K562 (cell line): ENCODE data around the gene GALM. TPM values are rescaled to one million over a fixed set of nuclear protein-coding genes. Genes with fewer than 3 reads are reported as not detected.
A peak's percentile ranks its signal among the peaks of the same experiment; 100 is the strongest.

Source experiments
- ATF4 ChIP-seq: fragments of 450-650 bp; formaldehyde crosslinking; IDR thresholded peaks from 2 replicates; pipeline ENCODE4 v1.4.0; 2022; ENCODE audit warnings: mild to moderate bottlenecking, moderate library complexity
- CCAR2 ChIP-seq: fragments of 200-400 bp; formaldehyde crosslinking; IDR thresholded peaks from 2 replicates; pipeline ENCODE4 v1.6.1; 2017; ENCODE audit warnings: mild to moderate bottlenecking, low read depth, low read length
- E2F6 ChIP-seq, 2 experiments: IDR thresholded peaks; 2 replicates each; pipeline ENCODE4 v1.6.1; 2011; ENCODE audit warnings: borderline replicate concordance in 1 of 2, control low read depth in 1 of 2, low read depth in 1 of 2, low read length in 1 of 2, mild to moderate bottlenecking in 1 of 2, mixed read lengths in 1 of 2, moderate library complexity in 1 of 2; ENCODE audit not compliant: insufficient read depth in 1 of 2, insufficient read length in 1 of 2, poor library complexity in 1 of 2, severe bottlenecking in 1 of 2; ENCODE audit errors: extremely low read depth in 1 of 2
- EWSR1 ChIP-seq: fragments of 450-650 bp; IDR thresholded peaks from 2 replicates; pipeline ENCODE4 v1.6.1; 2018; ENCODE audit warnings: borderline replicate concordance, mild to moderate bottlenecking, low read depth, moderate library complexity; ENCODE audit not compliant: partially characterized antibody
- FOSL1 ChIP-seq: fragments of 200-800 bp; sonication (Bioruptor generic); conservative IDR thresholded peaks from 2 replicates; pipeline ENCODE4 v1.6.1; 2016; ENCODE audit warnings: missing genetic modification characterization, missing compliant biosample characterization
- JUN ChIP-seq, 2 experiments: sonication (generic) in 1 of 2; formaldehyde crosslinking in 1 of 2; IDR thresholded peaks; 2 replicates each; pipeline versions ENCODE4 v1.6.1 to v1.8.0; 2012 to 2022; ENCODE audit warnings: borderline replicate concordance in 2 of 2, mild to moderate bottlenecking in 2 of 2, improper control_type of control experiment in 1 of 2, low read depth in 1 of 2, low read length in 1 of 2, missing genetic modification reagents in 1 of 2
- NKRF ChIP-seq: fragments of 450-650 bp; IDR thresholded peaks from 2 replicates; pipeline ENCODE4 v1.6.1; 2016; ENCODE audit warnings: borderline replicate concordance
- PHF21A ChIP-seq: fragments of 450-650 bp; IDR thresholded peaks from 2 replicates; pipeline ENCODE4 v1.6.1; 2017; ENCODE audit warnings: low read depth, borderline replicate concordance
- RBM15 ChIP-seq: fragments of 200-400 bp; formaldehyde crosslinking; IDR thresholded peaks from 2 replicates; pipeline ENCODE4 v1.6.1; 2018; ENCODE audit warnings: mild to moderate bottlenecking, low read length, moderate library complexity; ENCODE audit not compliant: insufficient read depth
- SMC3 ChIP-seq: conservative IDR thresholded peaks from 2 replicates; pipeline ENCODE4 v1.6.1; 2011; ENCODE audit warnings: low read depth, low read length, improper control_type of control experiment; ENCODE audit not compliant: insufficient read depth
- SNAPC5 ChIP-seq: fragments of 250-450 bp; sonication (Bioruptor Pico); IDR thresholded peaks from 2 replicates; pipeline ENCODE4 v1.8.0; 2021; ENCODE audit warnings: moderate library complexity, mild to moderate bottlenecking, inconsistent platforms
- ZBTB5 ChIP-seq: fragments of 450-650 bp; IDR thresholded peaks from 2 replicates; pipeline ENCODE4 v1.6.1; 2017; ENCODE audit warnings: antibody characterized with exemption
- ZBTB7A ChIP-seq: IDR thresholded peaks from 2 replicates; pipeline ENCODE4 v1.6.1; 2011; ENCODE audit warnings: low read depth, mild to moderate bottlenecking, low read length, moderate library complexity, borderline replicate concordance; ENCODE audit not compliant: control insufficient read depth
- ZBTB8A ChIP-seq: fragments of 450-650 bp; IDR thresholded peaks from 2 replicates; pipeline ENCODE4 v1.6.1; 2018; ENCODE audit warnings: mild to moderate bottlenecking, moderate library complexity; ENCODE audit not compliant: partially characterized antibody
- ZNF133 ChIP-seq: fragments of 250-450 bp; sonication (Bioruptor Pico); IDR thresholded peaks from 2 replicates; pipeline ENCODE4 v1.4.0; 2020; ENCODE audit warnings: mild to moderate bottlenecking
- ZNF707 ChIP-seq: fragments of 250-450 bp; sonication (Bioruptor Pico); conservative IDR thresholded peaks from 2 replicates; pipeline ENCODE4 v1.8.0; 2022; ENCODE audit warnings: inconsistent platforms, mild to moderate bottlenecking, moderate library complexity
- ZNF740 ChIP-seq, 3 experiments: fragments of 200-800 bp in 1 of 3; sonication (Bioruptor generic) in 1 of 3; sonication (generic) in 1 of 3; formaldehyde crosslinking in 1 of 3; IDR thresholded peaks; 2 replicates each; pipeline versions ENCODE4 v1.6.1 to v1.8.0; 2016 to 2022; ENCODE audit warnings: mild to moderate bottlenecking in 2 of 3, missing compliant biosample characterization in 2 of 3, missing genetic modification characterization in 2 of 3, missing genetic modification reagents in 1 of 3
- polyA plus RNA-seq, 8 experiments: library from polyadenylated mRNA; depleted of rRNA in 4 of 8; stranded (reverse) in 5 of 8; unstranded in 3 of 8; fragments of >200 nt; fragmentation: Nextera tagmentation in 2 of 8; fragmentation: Illumina TruSeq in 1 of 8; extraction: Ambion mirVana in 2 of 8; extraction: Trizol in 1 of 8; gene quantifications; 2 replicates each; pipeline versions ENCODE4 v1.2.1 to v1.2.3, GENCODE V29; 2011 to 2014; ENCODE audit warnings: inconsistent platforms in 1 of 8, missing spikeins in 1 of 8
- total RNA-seq, 7 experiments: library from RNA; depleted of rRNA in 6 of 7; stranded (reverse); fragments of >200 nt in 6 of 7; fragmentation: Illumina TruSeq in 2 of 7; extraction: Trizol in 2 of 7; gene quantifications; 2 replicates each; pipeline versions ENCODE4 v1.2.1 to v1.2.3, GENCODE V29; 2011 to 2021; ENCODE audit warnings: low replicate concordance in 1 of 7

Gene GALM
- total and polyA plus RNA-seq, 9 of the 15 experiments (the other 6 are each of a cell fraction or from before 2014, with no cell fraction given) = 22.1 to 51.7 (median 27.9) TPM

- TF ChIP-seq E2F6 (IDR thresholded peaks at IDR 0.05; ENCODE audit: borderline replicate concordance in 1 of 2, extremely low read depth in 1 of 2, insufficient read depth in 1 of 2, insufficient read length in 1 of 2, low read depth in 1 of 2, low read length in 1 of 2, poor library complexity in 1 of 2, severe bottlenecking in 1 of 2) (no peak), JUN (IDR thresholded peaks at IDR 0.05; ENCODE audit: borderline replicate concordance, low read depth, low read length) (no peak), JUN (CRISPR knock-in tag; IDR thresholded peaks at IDR 0.05; ENCODE audit: borderline replicate concordance) (no peak), ZBTB5 (no peak), ZNF707 (CRISPR knock-in tag) (no peak), ZNF133 (no peak), NKRF (peak; percentile 76; the same call in 1 of the 2 replicates), ZBTB8A (no peak), SNAPC5 (no peak), ZNF740 (CRISPR knock-in tag; IDR thresholded peaks at IDR 0.05) (no peak), ZNF740 (tag; IDR thresholded peaks at IDR 0.05) (no peak), RBM15 (no peak), PHF21A (no peak), EWSR1 (no peak), SMC3 (no peak), CCAR2 (no peak), FOSL1 (no peak; the same call in 1 of the 2 replicates), ZBTB7A (no peak), ATF4 (no peak)
These were observed at the start of gene GALM (continued) for GRCh38 chr2:38665854-38666555.
